T-helper 1 cell treated with Interleukin-12 subunit alpha and Interleukin-12 subunit beta and Interleukin-4 antibody, amounts not matched to agents 30 ng/mL and 1 ng/mL, for 36 hours (primary cell): Measurements from ENCODE around the gene YIPF2. TPM values are rescaled to one million over a fixed set of nuclear protein-coding genes. Genes with fewer than 3 reads are reported as not detected.

Experiments used
- intact Hi-C: fragments of 100-400 bp; cut with micrococcal nuclease; formaldehyde crosslinking; loops from one replicate; pipeline ENCODE4 v1.15.1; 2024
- total RNA-seq: library from RNA; stranded (reverse); gene quantifications from 2 replicates; pipeline ENCODE4 v1.2.3, GENCODE V29; 2022

YIPF2 gene
- total RNA-seq, 1 donor from 2014 or later, result 27.0 TPM

DNA sequence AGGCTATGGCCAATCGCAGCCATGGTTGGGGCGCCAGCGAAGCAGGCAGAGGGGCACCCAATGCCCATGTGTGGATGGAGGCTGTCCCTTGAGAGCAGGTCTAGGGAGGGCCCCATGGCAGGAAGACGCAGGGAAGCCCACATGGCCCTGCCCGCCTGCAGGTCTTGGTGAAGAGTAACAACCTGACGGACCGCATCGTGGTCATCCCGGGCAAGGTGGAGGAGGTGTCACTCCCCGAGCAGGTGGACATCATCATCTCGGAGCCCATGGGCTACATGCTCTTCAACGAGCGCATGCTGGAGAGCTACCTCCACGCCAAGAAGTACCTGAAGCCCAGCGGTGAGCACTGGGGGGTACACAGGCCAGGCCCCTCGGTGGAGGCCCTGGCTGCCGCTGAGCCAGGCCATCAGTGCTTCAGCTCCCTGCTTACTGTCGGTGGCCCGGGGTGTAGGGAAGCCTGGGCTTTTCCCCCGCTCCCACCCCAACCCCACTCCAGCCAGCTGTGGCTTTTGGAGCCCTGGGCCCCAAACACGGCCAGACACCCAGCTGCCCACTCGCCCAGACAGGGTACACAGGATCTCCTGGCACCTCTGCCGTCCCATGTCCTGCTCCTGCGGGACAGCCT lies 14.6 kb downstream of the YIPF2 start:
- intact Hi-C loops, result no loop called here

DNA sequence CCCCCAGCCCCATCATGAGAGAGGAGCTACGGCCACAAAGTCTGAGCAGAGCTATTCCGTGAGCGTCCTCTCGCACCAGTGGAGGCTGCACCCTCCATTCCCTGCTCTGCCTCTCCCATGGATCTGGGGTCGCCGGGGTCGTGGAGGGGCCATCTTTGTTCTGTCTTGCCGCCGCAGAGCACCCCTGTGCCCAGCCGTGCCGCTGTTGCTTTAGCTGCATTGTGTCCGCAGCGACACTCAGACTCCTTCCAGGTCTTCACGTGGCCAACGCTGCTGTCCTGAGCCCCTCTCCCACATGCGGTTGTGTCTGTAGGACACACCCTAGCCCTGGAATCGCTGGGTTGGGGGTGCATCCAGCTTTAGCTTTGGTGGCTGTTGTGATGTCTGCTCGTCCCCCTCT lies 15.8 kb downstream of the YIPF2 start:
- intact Hi-C loops, result no loop called here

DNA sequence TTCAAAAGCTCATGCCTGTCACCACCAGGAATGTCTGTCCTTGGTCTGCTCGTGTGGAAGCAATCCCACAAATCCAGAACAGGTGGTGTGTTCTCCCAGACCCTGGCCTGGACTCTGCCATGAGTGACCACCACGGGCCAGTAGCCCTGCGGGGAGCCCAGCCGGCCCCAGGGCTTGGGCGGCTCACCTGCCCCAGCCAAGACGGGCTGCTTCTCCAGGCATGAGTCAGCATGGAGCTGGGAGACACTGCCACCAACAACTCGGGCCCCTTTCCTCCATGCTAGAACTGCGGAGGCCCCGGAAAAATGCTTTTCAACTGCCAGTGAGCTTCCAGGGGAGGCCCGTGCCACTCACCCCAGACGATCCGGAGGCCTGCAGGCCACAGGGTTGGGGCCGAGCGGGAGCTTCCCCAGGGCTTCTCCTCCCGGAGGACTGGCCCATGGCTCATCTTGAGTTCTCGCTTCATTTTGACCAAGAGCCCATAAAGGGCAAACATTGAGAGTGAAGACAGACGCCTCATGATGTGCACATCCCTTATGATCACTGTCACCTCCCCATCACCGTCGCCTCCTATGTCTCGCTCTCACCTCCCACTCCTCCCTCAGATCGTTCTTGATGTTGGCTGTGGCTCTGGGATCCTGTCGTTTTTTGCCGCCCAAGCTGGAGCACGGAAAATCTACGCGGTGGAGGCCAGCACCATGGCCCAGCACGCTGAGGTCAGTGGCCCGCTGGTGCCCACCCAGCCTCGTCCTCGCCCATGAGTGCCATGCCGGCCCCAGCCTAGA lies 16.7 kb downstream of the YIPF2 start:
- intact Hi-C loops, result no loop called here

DNA sequence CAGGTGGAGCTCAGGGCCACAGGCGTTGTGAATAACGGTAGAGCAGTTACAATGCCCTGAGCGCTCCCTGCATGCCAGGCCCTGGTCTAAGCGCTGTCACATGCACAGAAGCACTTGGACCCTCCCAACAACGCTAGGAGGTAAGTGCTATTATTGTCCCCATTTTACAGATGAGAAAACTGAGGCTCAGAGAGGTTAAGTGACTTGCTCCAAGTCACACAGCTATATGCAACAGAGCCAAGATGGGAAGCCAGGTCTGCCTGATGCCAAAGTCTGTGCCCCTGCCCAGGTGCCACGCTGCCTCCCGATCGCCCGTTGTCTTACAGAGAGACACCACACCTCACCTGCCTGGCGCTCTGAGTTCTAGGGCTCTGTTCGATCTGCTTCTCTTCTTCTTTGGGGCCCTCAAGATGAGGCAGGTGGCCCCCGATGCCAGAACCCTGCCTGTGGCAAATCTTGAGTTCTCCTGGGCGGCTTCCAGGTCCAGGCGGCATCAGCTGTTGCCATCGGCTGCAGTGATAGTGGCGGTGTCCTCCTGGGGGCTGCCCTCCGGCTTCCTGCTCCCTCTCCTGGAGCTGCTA lies 20.0 kb downstream of the YIPF2 start:
- intact Hi-C loops, result no loop called here

DNA sequence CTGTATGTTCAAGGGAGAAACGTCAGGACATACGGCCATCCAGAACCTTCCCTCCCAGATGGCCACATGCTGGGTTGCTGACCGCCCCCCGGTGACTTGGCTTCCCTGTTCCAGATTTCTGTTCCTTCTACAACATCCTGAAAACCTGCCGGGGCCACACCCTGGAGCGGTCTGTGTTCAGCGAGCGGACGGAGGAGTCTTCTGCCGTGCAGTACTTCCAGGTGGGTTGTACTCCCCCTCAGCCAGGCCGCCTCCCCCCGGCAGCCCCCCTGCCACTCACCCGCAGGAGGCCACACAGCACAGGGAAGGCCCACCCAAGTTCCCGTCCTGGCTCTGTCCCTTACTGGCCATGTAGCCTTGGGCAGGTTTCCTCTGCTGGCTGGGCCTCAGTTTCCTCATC lies 20.5 kb downstream of the YIPF2 start:
- intact Hi-C loops, result no loop called here

DNA sequence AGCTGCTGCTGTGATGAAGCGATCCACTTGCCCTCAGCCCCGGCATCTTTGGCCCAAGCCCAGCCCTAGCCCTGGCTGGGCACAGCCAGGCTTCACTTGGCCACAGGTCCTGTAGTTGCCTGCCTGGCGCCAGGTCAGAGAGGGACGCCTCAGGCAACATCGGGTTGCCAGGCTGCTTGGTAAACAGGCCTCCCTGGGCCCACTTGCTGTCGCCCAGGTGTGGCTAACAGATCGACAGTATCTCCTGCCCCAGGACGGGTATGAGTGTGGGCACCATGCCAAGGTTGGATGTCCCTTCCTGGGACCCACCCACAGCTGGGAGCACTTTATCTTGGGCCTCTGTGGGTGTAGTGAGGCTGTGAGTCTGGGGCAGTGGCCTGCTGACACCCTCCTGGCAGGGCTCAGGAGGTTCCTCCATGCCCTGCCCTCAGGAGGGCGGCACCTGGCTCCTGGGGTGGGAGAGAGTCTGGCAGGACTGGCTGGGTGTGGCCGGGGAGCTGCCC lies 29.2 kb downstream of the YIPF2 start:
- intact Hi-C loops, result no loop called here

DNA sequence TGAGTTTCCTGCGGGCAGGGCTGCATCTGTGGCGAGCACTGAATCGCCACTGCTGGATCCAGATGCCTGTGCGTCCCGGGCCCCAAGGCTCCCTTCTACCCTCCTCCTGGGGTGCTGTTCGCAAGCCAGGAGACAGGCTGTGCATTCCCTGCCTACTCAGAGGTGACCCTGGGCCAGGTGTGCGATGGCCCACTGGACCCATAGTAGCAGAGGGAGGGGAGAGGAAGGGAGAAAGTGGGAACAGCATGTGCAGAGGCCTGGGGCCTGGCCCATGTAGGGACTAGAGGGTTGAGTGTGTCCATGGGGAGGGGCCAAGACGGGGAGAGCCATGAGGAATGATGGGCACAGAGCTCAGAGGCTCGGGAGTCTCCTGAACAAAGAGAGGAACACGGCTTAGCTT lies 29.8 kb downstream of the YIPF2 start:
- intact Hi-C loops, result no loop called here

DNA sequence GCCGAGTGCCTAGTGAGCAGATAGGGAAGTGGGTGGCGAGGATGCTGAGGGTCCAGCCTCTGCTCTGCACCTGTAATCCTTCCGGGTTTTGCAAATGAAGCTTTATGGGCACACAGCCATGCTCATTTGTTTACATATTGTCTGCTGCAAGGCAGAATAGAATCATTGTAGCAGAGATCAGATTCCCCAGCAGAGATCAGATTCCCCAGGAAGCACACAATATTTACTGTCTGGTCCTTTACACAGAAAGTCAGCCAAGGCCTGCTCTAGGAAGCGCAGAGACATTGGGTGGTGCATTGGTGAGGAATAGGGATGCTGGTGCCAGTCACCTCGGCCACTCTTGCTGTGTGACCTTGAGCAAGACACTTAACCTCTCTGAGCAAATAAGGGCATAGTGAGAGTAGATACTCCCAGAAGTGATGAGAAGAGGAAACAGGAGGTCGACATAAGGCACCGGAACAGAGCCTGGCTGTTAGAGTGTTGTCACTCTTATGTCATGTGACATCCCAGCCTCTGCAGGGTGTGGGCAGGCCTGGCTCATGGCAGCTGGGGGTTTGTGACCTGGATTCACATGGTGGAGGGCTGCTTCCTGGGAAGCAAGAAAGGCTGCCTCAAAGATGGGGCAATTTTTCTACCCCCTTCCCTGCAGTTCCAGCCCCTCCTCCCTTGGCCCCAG lies 31.4 kb downstream of the YIPF2 start:
- intact Hi-C loops, result no loop called here

DNA sequence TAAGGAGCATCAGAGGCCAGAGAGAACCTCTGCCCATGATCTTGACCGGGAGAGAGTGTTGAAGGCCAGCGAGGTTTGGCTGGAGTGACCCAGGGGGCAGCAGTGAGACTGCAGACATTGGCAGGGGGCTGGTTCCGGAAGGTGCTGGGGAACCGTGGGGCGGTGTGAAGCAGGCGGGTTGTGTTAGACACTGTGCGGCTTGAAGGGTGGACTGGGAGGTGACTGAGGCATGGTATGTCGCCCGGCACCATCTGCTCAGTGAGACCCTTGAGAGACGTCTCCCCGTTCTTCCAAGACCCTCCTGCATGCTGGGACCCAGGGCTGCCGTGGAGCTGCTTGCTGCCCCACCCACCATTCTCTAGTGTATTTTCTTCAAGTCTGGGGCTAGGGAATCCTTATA lies 32.5 kb downstream of the YIPF2 start:
- intact Hi-C loops, result no loop called here

DNA sequence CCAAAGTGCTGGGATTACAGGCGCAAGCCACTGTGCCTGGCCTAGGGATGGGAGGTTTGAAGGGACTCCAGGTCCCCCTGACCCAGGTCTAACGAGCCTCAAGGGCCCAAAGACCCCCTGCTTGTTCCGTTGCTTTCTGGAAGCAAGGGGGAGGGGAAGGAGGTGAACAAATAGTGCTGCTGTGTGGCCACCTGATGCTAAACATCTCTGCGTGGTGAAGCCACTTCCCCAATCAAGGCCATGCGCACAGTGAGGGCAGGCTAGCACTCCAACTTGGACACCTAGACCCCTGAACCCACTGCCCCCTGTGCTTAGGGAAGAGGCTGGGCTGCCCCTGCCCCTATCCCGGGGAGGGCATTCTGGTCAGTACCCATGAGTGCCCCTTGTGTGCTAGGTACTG lies 33.1 kb downstream of the YIPF2 start:
- intact Hi-C loops, result no loop called here

DNA sequence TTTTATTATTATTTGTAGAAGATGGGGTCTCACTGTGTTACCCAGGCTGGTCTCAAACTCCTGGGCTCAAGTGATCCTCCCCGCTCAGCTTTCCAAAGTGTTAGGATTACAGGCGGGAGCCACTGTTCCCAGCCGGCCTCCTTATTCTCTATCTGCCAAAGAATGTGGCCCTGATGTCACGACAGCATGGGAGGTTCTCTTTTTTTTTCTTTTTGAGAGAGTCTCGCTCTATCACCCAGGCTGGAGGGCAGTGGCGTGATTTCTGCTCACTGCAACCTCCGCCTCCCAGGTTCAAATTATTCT lies 33.6 kb downstream of the YIPF2 start:
- intact Hi-C loops, result no loop called here

DNA sequence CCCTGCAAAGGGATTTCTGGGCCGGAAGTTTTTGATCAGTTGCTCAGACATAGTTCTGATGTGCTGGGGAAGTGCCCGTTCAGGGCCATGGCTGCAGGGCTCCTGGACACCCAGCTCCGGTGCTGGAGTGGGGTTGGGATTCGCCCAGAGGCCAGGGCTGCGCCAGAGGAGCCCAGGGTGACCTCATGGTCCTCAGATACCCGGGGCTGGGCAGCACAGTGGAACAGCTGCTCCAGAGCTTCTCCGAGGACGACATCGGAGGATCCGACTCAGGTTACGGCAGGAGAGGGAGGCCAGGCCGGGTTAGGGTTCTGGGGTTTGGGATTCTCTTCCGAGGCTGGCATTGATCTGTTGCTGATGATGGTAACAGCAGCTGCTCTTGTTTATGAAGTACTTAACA lies 36.2 kb downstream of the YIPF2 start:
- intact Hi-C loops, result no loop called here

DNA sequence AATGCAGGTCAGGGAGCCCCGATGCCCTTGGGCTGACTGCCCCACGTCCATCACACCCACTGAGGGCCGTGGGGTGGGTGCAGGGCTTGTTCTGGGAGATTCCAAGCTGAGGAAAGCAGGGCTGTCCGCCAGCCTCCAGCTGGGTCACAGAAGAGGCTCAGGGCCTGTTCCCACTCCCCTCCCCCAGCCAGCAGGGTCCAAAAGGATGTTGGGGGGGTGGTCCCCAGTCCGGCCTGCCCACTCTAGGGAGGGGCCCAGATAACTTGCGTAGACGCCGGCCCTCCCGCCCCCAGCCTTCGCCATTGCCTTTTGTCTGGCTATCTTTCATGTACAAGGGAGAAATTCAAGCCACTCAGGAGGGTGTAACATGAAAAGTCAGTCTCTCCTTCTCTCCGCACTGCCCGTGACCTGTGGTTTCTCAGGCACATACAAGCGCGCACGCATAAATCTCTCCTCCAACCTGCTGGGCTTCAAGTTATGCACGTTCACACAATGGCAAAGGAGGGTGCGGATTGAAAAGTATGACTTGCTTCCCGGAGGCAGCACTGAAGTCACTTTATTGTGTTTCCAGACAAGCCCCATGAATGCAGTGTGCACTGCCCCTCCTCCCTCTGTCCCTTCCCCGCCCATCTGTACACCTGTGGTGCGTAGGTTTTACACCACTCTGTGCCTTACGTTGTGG lies 36.9 kb downstream of the YIPF2 start:
- intact Hi-C loops, result no loop called here

DNA sequence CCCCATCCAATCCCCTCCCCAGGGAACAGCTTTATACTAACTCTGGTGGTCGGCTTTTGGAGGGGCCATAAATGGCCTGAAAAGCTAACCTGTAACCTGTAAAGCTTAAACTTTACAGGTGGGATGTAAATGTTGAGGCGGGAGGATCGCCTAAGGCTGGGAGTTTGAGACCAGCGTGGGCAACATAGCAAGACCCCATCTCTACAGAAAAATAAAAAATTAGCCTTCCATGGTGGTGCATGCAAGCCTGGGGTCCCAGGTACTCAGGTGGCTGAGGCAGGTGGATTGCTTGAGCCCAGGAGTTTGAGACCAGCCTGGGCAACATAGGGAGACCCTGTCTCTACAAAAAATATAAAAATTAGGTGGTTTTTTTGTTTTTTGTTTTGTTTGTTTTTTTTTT lies 38.6 kb downstream of the YIPF2 start:
- intact Hi-C loops, result no loop called here

DNA sequence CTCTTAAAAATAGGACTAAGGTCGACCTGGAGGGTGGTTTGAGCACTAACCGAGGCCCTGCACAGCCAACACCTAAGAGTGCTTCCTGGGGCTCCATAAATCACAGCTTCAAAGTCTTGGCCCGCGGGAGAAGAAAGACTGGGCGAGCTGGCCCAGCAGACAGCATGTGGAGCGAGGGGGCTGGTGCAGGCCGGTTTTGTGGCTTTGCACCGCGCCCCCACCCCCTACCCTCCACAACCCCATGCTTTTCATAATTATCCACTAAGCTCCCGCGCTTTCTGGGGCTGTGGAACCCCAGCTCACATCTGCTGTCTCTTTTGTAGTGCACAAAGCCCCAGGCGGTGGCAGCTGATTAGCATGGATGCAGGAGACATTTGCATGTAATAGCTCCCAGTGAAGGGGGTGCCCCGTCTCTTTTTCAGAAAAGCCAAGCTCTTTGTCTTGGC lies 40.0 kb downstream of the YIPF2 start:
- intact Hi-C loops, result no loop called here

DNA sequence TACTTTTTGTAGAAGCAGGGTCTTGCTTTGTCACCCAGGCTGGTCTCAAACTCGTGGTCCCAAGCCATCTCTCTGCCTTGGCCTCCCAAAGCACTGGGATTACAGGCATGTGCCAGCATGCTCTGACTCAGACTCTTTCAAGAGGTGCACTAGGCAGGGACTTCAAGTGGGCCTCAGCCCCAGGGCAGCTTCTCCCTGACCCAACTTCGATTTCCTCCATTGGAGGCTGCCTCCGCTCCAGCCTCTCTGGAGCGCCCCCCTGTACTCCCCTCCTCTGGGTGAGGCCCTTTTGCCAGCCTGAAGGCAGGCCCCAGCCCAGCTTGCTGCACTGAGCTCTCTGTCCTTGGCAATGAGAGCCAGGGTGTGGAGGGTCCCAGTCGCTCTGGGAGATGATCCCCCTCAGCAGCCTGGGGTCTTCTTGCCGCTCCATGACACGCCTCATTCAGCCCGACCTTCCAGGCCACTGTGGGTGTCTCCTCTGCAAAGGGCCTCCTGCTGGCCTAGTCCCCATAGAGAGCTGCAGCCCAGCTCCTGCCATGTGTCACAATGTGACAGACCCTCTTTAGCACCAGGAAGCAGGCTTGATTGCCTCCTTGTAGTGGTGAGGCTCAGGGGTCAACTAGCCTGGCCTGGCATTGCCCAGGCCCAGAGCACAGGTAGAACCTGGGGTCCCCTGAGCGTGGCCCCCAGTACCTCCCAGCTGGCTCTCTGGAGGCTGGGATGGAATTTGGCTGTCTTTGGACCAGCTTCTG lies 40.6 kb downstream of the YIPF2 start:
- intact Hi-C loops, result no loop called here

DNA sequence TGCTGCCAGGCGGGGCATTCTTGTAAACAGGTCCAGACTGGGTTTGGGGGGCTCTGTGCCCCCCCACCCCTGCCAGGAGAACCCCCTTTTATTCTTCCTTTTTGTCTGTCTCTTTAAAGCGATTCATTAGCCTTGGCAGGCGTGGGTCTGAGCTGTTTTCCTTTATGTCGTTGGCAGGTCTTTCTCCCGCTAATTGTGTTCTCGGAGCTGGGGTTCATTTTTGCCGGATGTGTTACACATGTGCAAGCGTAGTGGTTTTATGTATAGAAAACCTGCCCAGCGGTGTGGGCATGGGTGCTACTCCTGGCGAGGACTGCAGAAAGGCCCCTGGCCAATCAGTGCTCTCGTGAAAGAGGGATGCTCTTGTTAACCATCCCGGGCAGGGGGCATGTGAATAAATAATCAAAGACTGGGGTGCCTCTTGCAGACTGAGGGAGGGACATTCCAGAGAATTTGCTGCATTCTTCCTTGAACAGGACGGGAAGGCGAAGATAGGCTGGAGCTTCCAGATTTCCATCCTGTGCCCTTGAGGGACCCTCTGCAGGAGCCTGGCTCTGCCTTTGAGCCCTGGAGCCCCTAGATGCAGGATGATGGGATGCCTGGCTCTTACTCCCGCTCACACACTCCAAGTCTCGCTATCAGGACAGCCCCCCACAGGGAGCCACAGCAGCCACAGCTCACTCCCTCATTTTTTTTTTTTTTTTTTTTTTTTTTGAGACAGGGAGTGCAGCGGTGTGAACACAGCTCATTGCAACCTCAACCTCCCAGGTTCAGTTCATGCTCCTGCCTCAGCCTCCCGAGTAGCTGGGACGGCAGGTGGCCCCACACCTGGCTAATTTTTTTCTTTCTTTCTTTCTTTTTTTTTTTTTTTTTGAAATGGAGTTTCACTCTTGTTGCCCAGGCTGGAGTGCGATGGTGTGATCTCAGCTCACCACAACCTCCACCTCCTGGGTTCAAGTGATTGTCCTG lies 43.0 kb downstream of the YIPF2 start:
- intact Hi-C loops, result no loop called here

DNA sequence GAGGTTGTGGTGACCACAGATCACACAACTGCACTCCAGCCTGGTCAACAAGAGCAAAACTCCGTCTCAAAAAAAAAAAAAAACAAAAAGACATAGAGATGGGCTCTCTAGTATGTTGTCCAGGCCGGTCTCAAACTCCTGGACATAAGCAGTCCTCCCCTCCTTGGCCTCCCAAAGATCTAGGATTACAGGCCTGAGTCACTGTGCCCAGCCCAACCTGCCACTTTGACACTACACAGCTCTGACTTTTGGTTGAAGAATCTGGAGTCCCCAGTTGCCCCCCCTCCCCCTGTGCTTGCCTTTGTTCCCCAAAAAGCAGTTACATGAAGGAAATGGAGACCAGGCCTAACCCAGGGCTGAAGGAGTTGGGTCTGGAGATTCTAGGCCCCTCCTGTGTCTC lies 44.2 kb downstream of the YIPF2 start:
- intact Hi-C loops, result no loop called here

DNA sequence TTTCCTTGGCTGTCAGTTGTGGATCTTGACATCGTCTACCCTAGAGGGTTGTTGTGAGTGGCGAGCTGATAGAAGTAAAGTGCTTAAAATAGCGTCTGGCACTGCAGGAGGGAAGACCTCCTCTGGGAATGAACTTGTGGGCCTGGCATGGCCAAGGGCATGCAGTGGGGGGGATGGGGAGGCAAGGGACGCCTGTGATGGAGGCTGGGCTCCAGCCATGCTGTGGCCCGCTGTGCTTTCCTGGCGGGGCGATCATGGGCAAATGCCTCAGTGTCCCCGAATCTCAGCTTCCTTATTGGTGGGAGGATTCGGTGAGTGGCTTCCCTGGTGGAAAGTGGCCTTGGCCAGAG lies 46.4 kb downstream of the YIPF2 start:
- intact Hi-C loops, result no loop called here
